ENCODE measurements around the gene FHL2. TPM values are rescaled to one million over a fixed set of nuclear protein-coding genes. Genes with fewer than 3 reads are reported as not detected.

Gene FHL2
- total and polyA plus RNA-seq, 4 donors, result 3.9 to 9.0 (median 6.5) TPM

- Histone ChIP-seq H3K4me3 (ENCODE audit: low read depth in 1 of 3, low read length in 3 of 3) (peak overlapping the region; percentile 57 to 95 (median 85)), H3K9ac (ENCODE audit: low read depth in 1 of 2, low read length in 2 of 2) (peak overlapping the region; percentile 95 to 97), H3K27ac (ENCODE audit: low read depth in 1 of 2, low read length in 2 of 2) (peak overlapping the region; percentile 86 to 97), H3K36me3 (ENCODE audit: control insufficient read depth in 4 of 4, insufficient read depth in 3 of 4, low read depth in 1 of 4, low read length in 3 of 4) (peaks cover 0 to 14% (median 11%) of the 10 kb centered on the region in 4 donors), H3K9me3 (ENCODE audit: control insufficient read depth in 4 of 4, low read length in 3 of 4) (no peaks in the 10 kb centered on the region), H3K4me1 (ENCODE audit: control insufficient read depth in 4 of 4, insufficient read depth in 4 of 4, low read length in 3 of 4) (peaks cover 2 to 24% (median 22%) of the 10 kb centered on the region in 4 donors), H3K27me3 (ENCODE audit: control insufficient read depth in 4 of 4, insufficient read depth in 4 of 4, low read length in 3 of 4) (no peaks in the 10 kb centered on the region)
- WGBS, result 3% methylated on average over 7 of the region's 7 CpGs
- no peak for TF ChIP-seq EGR1 (IDR thresholded peaks at IDR 0.05; ENCODE audit: low read depth in 2 of 2)
- TF ChIP-seq FOXA1 (IDR thresholded peaks at IDR 0.05), result no peak
- no peak for TF ChIP-seq CTCF (IDR thresholded peaks at IDR 0.05; ENCODE audit: low read depth, low read length, missing input control)
- TF ChIP-seq, protein P1, sequence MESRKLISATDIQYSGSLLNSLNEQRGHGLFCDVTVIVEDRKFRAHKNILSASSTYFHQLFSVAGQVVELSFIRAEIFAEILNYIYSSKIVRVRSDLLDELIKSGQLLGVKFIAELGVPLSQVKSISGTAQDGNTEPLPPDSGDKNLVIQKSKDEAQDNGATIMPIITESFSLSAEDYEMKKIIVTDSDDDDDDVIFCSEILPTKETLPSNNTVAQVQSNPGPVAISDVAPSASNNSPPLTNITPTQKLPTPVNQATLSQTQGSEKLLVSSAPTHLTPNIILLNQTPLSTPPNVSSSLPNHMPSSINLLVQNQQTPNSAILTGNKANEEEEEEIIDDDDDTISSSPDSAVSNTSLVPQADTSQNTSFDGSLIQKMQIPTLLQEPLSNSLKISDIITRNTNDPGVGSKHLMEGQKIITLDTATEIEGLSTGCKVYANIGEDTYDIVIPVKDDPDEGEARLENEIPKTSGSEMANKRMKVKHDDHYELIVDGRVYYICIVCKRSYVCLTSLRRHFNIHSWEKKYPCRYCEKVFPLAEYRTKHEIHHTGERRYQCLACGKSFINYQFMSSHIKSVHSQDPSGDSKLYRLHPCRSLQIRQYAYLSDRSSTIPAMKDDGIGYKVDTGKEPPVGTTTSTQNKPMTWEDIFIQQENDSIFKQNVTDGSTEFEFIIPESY (IDR thresholded peaks at IDR 0.05), result no peak
- TF ChIP-seq, protein P2, sequence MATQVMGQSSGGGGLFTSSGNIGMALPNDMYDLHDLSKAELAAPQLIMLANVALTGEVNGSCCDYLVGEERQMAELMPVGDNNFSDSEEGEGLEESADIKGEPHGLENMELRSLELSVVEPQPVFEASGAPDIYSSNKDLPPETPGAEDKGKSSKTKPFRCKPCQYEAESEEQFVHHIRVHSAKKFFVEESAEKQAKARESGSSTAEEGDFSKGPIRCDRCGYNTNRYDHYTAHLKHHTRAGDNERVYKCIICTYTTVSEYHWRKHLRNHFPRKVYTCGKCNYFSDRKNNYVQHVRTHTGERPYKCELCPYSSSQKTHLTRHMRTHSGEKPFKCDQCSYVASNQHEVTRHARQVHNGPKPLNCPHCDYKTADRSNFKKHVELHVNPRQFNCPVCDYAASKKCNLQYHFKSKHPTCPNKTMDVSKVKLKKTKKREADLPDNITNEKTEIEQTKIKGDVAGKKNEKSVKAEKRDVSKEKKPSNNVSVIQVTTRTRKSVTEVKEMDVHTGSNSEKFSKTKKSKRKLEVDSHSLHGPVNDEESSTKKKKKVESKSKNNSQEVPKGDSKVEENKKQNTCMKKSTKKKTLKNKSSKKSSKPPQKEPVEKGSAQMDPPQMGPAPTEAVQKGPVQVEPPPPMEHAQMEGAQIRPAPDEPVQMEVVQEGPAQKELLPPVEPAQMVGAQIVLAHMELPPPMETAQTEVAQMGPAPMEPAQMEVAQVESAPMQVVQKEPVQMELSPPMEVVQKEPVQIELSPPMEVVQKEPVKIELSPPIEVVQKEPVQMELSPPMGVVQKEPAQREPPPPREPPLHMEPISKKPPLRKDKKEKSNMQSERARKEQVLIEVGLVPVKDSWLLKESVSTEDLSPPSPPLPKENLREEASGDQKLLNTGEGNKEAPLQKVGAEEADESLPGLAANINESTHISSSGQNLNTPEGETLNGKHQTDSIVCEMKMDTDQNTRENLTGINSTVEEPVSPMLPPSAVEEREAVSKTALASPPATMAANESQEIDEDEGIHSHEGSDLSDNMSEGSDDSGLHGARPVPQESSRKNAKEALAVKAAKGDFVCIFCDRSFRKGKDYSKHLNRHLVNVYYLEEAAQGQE (IDR thresholded peaks at IDR 0.05), result no peak
- no peak for TF ChIP-seq YY1 (IDR thresholded peaks at IDR 0.05)
- TF ChIP-seq HNF4G (IDR thresholded peaks at IDR 0.05), result no peak
- no peak for TF ChIP-seq SP1 (IDR thresholded peaks at IDR 0.05)
- TF ChIP-seq GABPA (IDR thresholded peaks at IDR 0.05 in 1 of 2, conservative IDR thresholded peaks at IDR 0.05 in 1 of 2), result no peak
- TF ChIP-seq, protein P3, sequence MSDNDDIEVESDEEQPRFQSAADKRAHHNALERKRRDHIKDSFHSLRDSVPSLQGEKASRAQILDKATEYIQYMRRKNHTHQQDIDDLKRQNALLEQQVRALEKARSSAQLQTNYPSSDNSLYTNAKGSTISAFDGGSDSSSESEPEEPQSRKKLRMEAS (IDR thresholded peaks at IDR 0.05), result no peak
- DNase-seq (ENCODE audit: low spot score), result no peak
Observed at GRCh38 chr2:105336786-105337121, 62.1 kb downstream of the FHL2 start.

- 91% methylated on average over 2 of the region's 2 CpGs for WGBS
- no peaks in the 10 kb centered on the region for H3K9me3 ChIP-seq (ENCODE audit: control insufficient read depth in 4 of 4, low read length in 3 of 4)
- TF ChIP-seq SP1 (IDR thresholded peaks at IDR 0.05), result no peak
- no peak for TF ChIP-seq GABPA (IDR thresholded peaks at IDR 0.05 in 1 of 2, conservative IDR thresholded peaks at IDR 0.05 in 1 of 2)
- TF ChIP-seq RXRA (IDR thresholded peaks at IDR 0.05), result no peak
- no peak for TF ChIP-seq NR2F2 (IDR thresholded peaks at IDR 0.05)
- TF ChIP-seq HNF4A (conservative IDR thresholded peaks at IDR 0.05), result no peak
- TF ChIP-seq RAD21 (IDR thresholded peaks at IDR 0.05), result no peak
- TF ChIP-seq, protein P3 (IDR thresholded peaks at IDR 0.05), result no peak
- TF ChIP-seq CTCF (IDR thresholded peaks at IDR 0.05; ENCODE audit: low read depth, low read length, missing input control), result no peak
- no peak for TF ChIP-seq FOXA2 (IDR thresholded peaks at IDR 0.05)
- TF ChIP-seq, protein P1 (IDR thresholded peaks at IDR 0.05), result no peak
- TF ChIP-seq JUND (IDR thresholded peaks at IDR 0.05), result no peak
Observed at GRCh38 chr2:105335469-105335868, 63.4 kb downstream of the FHL2 start.

More at GRCh38 chr2:105335469-105335868, 63.4 kb downstream of the FHL2 start:
- Histone ChIP-seq H3K27ac (ENCODE audit: low read depth in 1 of 2, low read length in 2 of 2) (no peak overlapping the region), H3K27me3 (ENCODE audit: control insufficient read depth in 4 of 4, insufficient read depth in 4 of 4, low read length in 3 of 4) (no peaks in the 10 kb centered on the region), H3K4me3 (ENCODE audit: low read depth in 1 of 3, low read length in 3 of 3) (no peak overlapping the region), H3K4me1 (ENCODE audit: control insufficient read depth in 4 of 4, insufficient read depth in 4 of 4, low read length in 3 of 4) (peaks cover 2 to 27% (median 23%) of the 10 kb centered on the region in 4 donors), H3K9ac (ENCODE audit: low read depth in 1 of 2, low read length in 2 of 2) (no peak overlapping the region), H3K36me3 (ENCODE audit: control insufficient read depth in 4 of 4, insufficient read depth in 3 of 4, low read depth in 1 of 4, low read length in 3 of 4) (peaks cover 0 to 5% (median 3%) of the 10 kb centered on the region in 4 donors)
- DNase-seq (ENCODE audit: low spot score), result no peak
